NCI-H1436 treated with DMSO at 0.1 percent for 48 hours (cell line): ENCODE data around the gene CYB5R3.

ENCODE experiments used
- DNase-seq: peaks from one replicate; lab custom pipeline; 2025; lab: John Stamatoyannopoulos, UW

Gene CYB5R3

GRCh38 chr22:42645341-42645937, 3.8 kb downstream of the CYB5R3 start:
- DNase-seq, result no peak

GRCh38 chr22:42644422-42645340, 4.5 kb downstream of the CYB5R3 start:
- no peak for DNase-seq

GRCh38 chr22:42643634-42644421, 5.4 kb downstream of the CYB5R3 start:
- DNase-seq, result no peak

- no peak for DNase-seq
These were observed 6.2 kb downstream of the CYB5R3 start for GRCh38 chr22:42642806-42643633.

DNA sequence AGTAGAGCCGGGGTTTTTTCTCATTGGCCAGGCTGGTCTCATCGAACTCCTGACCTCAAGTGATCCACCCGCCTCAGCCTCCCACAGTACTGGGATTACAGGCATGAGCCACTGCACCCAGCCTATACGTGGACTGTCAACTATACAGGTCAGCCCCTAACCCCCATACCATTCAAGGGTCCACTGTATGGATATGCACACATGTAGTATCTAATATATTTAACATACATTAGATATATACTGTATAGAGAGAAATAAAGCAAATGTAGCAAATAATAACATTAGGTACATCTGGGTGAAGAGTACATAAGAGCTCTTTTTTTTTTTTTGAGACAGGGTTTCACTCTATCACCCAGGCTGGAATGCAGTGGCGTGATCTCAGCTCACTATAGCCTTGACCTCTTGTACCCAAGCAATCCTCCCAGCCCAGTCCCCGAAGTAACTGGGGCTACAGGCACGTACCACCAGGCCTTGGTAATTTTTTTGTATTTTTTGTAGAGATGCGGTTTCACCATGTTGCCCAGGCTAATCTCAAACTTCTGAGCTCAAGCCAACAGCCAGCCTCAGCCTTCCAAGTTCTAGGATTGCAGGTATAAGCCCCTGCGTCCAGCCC, 7.3 kb downstream of the CYB5R3 start:
- no peak for DNase-seq

DNA sequence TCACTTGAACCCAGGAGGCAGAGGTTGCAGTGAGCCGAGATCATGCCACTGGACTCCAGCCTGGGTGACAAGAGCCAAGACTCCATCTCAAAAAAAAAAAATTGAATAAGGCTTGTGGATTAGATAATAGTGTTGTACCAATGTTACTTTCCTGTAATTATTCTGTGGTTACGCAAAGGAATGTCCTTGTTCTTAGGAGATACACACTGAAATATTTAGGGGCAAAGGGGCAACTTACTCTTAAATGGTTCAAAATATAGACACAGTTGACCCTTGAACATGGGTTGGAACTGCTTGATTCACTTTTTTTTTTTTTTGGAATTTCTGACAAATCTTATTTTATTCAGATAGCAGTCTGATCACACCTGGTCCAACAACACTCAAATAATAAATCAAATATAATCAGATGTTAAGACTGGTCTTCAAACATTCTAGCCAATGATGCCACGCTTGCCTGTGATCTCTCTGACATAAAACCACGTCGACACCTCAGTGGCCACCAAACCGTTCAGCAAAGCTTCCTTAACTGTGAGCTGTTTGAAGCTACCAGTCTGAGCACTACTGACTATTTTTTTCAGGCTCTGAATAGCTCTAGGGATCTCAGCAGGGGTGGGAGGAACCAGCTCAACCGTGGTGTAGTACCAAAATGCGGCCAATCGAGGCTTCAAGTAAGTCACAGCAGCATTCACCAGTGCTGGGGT, 9.5 kb downstream of the CYB5R3 start:
- no peak for DNase-seq

- no peak for DNase-seq
These were observed 11.6 kb downstream of the CYB5R3 start for GRCh38 chr22:42637555-42637954.

DNA sequence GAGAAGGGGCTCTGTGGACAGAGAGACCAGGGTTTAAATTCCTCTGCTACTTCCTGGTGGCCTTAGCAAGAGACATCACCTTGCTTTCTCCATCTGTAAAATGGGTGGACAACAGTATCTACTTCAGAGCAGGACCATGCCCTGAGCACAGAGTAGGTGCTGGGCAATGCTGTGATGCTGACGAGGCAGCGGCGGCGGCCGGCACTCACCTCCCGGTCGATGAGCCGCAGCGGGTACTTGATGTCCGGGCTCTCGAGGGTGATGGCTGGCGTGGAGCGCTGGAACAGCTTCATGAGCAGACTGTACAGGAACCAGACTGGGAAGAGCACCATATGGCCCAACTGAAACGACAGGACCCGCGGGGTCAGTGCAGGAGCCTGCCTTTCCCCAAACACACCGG, 12.7 kb downstream of the CYB5R3 start:
- DNase-seq, result no peak

GRCh38 chr22:42635531-42635930, 13.7 kb downstream of the CYB5R3 start:
- DNase-seq, result no peak

DNA sequence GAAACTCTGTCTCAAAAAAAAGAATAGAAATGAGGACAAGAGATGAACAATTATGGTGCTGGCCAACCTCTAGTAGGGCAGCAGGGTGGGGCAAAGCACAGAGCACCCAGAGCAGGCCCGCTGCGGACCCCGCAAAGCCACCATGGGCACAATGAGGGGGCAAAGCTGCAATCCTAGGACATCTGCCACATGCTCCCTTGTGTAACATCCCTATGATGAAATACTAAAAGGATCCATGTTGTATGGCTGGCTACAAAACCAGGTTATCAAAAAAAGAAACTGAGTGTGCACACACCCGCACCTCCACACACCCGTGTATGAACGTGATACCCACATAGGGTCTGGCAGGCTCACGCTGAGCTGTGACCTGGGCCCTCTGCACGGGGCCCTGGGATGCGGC, 16.2 kb downstream of the CYB5R3 start:
- DNase-seq, result no peak

GRCh38 chr22:42632096-42632495, 17.1 kb downstream of the CYB5R3 start:
- no peak for DNase-seq

- no peak for DNase-seq
These were observed 18.1 kb downstream of the CYB5R3 start for GRCh38 chr22:42630901-42631602.

GRCh38 chr22:42630211-42630610, 19.0 kb downstream of the CYB5R3 start:
- no peak for DNase-seq

GRCh38 chr22:42627981-42628380, 21.2 kb downstream of the CYB5R3 start:
- no peak for DNase-seq

DNA sequence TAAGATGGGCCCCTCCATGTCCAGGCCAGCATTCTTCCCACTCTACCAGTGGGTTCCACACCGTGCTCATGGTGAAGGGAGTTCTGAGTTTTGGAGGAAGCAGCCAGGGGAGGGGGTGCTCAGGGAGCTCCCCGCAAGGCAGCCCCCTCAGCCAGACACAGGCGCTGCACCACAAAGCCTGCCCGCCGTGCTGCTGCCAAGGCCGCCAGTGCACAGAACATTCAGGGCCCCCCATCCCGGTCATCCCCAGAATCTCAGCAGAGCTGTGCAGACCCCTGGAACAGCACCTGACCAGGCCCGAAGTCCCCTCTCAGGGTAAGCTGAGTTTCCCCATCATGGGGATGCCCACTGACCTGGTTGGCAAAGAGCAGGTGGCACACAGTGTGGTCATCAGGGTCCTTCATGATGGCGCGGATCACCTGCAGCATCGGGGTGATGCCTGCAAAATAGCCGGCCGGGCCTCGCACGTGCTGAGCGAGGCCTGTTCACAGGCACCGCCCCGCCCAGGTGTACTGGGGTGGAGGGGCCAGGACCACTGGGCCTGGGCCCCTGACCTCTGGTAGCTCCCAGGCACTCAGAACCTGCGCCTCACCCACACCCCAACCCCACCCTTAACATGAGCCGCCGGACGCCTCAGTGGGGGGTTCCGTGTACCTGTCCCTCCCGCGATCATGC, 22.1 kb downstream of the CYB5R3 start:
- no peak for DNase-seq

DNA sequence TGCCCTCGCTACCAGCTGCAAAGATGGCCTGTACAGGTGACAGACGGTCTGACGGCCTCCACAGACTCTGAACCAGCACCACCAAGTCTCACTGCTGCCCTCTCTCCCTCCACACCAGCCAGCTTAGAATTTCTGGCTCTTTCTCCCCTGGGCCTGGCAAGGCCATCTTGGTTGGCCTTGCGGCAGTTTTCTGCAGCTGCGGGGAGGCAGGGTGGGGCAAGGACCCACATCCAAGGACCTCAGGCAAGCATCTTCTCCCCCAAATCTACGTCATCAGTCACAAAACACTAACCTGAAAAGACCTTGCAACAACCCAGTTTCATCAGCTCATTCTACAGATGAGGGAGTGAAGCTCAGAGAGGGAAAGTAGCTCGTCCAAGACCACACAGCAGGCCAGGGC, 22.8 kb downstream of the CYB5R3 start:
- no peak for DNase-seq

DNA sequence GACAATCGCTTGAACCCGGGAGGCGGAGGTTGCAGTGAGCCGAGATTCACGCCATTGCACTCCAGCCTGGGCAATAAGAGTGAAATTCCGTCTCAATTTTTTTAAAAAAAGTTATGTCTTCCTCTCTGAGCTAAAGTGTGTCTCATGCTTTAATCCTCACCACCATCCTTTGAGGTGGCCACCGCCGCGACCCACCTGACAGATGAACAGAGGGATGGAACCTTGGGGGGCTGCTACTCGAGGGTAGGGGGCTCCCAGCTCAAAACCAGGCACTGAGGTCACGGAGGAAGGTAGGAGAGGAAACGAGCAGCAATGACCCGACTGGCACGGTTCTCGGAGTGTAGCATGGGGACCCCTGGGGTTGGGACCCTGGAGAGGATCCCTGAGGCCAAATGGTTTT, 23.8 kb downstream of the CYB5R3 start:
- DNase-seq, result no peak

- DNase-seq, result no peak
These were observed 24.6 kb downstream of the CYB5R3 start for GRCh38 chr22:42624551-42625106.

DNA sequence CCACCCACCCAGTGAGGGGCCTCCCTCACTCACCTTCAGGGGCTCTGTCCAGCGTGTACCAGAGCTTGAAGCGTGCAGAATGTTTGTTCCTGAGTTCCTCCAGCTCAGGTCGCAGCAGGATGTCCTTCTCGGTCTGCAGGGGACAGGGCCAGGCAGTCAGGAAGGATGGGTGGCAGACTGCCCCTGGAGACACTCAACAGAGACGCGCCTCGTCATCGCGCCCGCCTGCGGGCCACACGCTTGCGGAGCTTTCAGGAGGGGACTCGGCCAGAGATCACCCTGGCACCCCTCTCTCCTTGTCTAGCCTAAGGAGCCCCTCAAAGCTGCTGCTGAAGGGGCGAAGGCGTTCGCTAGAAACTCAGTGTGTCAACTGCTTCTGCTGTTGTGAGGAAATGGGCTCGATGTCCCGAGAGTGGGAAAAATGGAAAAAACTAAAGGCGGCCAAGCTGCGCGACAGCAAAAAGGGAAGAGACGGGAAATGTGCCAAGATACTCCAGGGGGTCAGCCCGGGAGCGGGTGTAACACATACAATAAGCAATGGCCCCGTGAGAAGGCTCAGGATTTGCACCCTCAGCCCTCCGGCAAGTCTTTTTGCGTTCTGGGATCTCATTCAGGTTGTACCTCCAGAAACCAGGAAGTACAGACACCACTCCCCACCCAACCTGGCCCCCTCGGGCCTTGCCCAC, 25.3 kb downstream of the CYB5R3 start:
- no peak for DNase-seq
